Measurements from ENCODE around the gene CFAP299. TPM values are rescaled to one million over a fixed set of nuclear protein-coding genes. Genes with fewer than 3 reads are reported as not detected.

The CFAP299 gene
- total and polyA plus RNA-seq, 10 donors, result 0.11 TPM; not detected in 9

- WGBS, 5 donors, result 88 to 96% (median 89%) methylated on average over 1 of the region's 1 CpG
Measured at GRCh38 chr4:80521438-80521837, 185.9 kb downstream of the CFAP299 start.

GRCh38 chr4:80526697-80527096 lies 191.2 kb downstream of the CFAP299 start:
- no peak for DNase-seq
- Histone ChIP-seq H3K9me3 (no peaks in the 10 kb centered on the region), H3K4me3 (no peak overlapping the region), H3K36me3 (no peaks in the 10 kb centered on the region), H3K4me1 (no peaks in the 10 kb centered on the region), H3K27me3 (replicated peaks in 1 of 7) (no peaks in the 10 kb centered on the region), H3K27ac (no peak overlapping the region)
- TF ChIP-seq POLR2AphosphoS5 (IDR thresholded peaks at IDR 0.05) (no peak), CTCF (IDR thresholded peaks at IDR 0.05 in 8 of 11, conservative IDR thresholded peaks at IDR 0.05 in 3 of 11) (no peak), POLR2A (IDR thresholded peaks at IDR 0.05) (no peak)
- intact Hi-C loops (cut with DNase I; ENCODE audit: low total_unique reads), result no loop called here
- whole genome bisulfite sequencing, 5 donors, result 85 to 92% (median 88%) methylated on average over 2 of the region's 2 CpGs

More at GRCh38 chr4:80521438-80521837, 185.9 kb downstream of the CFAP299 start:
- Histone ChIP-seq H3K27me3 (replicated peaks in 1 of 7) (no peaks in the 10 kb centered on the region), H3K4me1 (no peaks in the 10 kb centered on the region), H3K9me3 (no peaks in the 10 kb centered on the region), H3K36me3 (no peaks in the 10 kb centered on the region), H3K4me3 (no peak overlapping the region), H3K27ac (no peak overlapping the region)
- no peak for DNase-seq
- no peak for TF ChIP-seq POLR2AphosphoS5 (IDR thresholded peaks at IDR 0.05)
- no peak for TF ChIP-seq CTCF (IDR thresholded peaks at IDR 0.05 in 8 of 11, conservative IDR thresholded peaks at IDR 0.05 in 3 of 11)
- TF ChIP-seq POLR2A (IDR thresholded peaks at IDR 0.05), result no peak
- intact Hi-C loops (cut with DNase I; ENCODE audit: low total_unique reads), result no loop called here

GRCh38 chr4:80529026-80529425 lies 193.5 kb downstream of the CFAP299 start:
- no peaks in the 10 kb centered on the region for H3K27me3 ChIP-seq (replicated peaks in 1 of 7)
- intact Hi-C loops (cut with DNase I; ENCODE audit: low total_unique reads), result no loop called here
- no peaks in the 10 kb centered on the region for H3K36me3 ChIP-seq
- no peak overlapping the region for H3K27ac ChIP-seq
- DNase-seq, result no peak
- H3K9me3 ChIP-seq, result no peaks in the 10 kb centered on the region
- no peak for TF ChIP-seq POLR2AphosphoS5 (IDR thresholded peaks at IDR 0.05)
- TF ChIP-seq POLR2A (IDR thresholded peaks at IDR 0.05), result no peak
- no peak for TF ChIP-seq CTCF (IDR thresholded peaks at IDR 0.05 in 8 of 11, conservative IDR thresholded peaks at IDR 0.05 in 3 of 11)
- no peaks in the 10 kb centered on the region for H3K4me1 ChIP-seq
- no peak overlapping the region for H3K4me3 ChIP-seq

DNA sequence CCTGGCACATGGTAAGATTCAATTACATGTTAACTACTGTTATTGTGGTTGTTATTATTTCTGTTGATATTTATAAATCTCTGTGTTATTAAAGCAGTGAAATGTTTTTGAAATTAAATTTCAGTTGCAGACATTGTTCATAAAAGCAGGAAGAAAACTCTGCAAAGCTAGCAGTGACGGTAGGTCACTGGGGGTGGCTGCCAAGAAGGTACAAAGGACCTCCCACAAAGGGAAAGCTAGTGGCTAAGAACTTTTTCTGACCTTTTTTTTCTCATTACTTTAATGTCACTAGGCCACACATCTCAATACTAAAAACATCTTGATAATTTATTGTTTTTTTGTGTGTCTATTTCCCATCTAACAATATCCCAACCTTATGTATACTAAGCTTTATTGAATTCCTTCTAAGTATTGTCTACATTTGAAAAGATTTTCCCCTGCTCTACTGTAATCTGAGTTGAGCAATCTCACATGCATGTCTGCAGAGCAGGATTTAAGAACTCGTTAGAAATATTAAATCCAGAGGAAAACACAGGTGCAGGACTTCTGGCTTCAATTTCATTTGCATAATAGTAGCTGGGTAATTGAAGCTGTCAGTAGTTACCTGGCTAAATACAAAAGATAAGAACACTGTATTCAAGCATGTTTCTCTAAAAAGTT lies 197.3 kb downstream of the CFAP299 start:
- TF ChIP-seq CTCF (IDR thresholded peaks at IDR 0.05 in 8 of 11, conservative IDR thresholded peaks at IDR 0.05 in 3 of 11) (no peak), POLR2AphosphoS5 (IDR thresholded peaks at IDR 0.05) (no peak), POLR2A (IDR thresholded peaks at IDR 0.05) (no peak)
- Histone ChIP-seq H3K27ac (no peak overlapping the region), H3K4me1 (no peaks in the 10 kb centered on the region), H3K36me3 (no peaks in the 10 kb centered on the region), H3K9me3 (no peaks in the 10 kb centered on the region), H3K27me3 (replicated peaks in 1 of 7) (no peaks in the 10 kb centered on the region), H3K4me3 (no peak overlapping the region)
- intact Hi-C loops (cut with DNase I; ENCODE audit: low total_unique reads), result no loop called here
- WGBS, 5 donors, result 46 to 56% (median 52%) methylated on average over 2 of the region's 2 CpGs
- DNase-seq, result no peak
